Upper lobe of left lung (tissue), 6 donors: ENCODE data around the gene ASIC3. TPM values are rescaled to one million over a fixed set of nuclear protein-coding genes. Genes with fewer than 3 reads are reported as not detected.

Experiments used
- ATAC-seq, 2 donors: fragments of 200-7000 bp; cut with Tn5 transposase; one replicate each; pipeline ENCODE4 v1.9.1; 2022; ENCODE audit warnings: mild to moderate bottlenecking in 2 of 2, moderate library complexity in 2 of 2; ENCODE audit not compliant: low FRiP score in 2 of 2
- DNase-seq, 2 donors: peaks; one replicate each; pipeline ENCODE4 v3.0.0-alpha.2; 2019 to 2020
- H3K27ac ChIP-seq, 4 donors: fragments of 200-600 bp; sonication (generic); one replicate each; pipeline ENCODE4 v1.5.1; 2016 to 2019
- H3K27me3 ChIP-seq, 4 donors: fragments of 200-600 bp; sonication (generic); one replicate each; pipeline ENCODE4 v1.5.1; 2017 to 2019
- H3K36me3 ChIP-seq, 4 donors: fragments of 200-600 bp; sonication (generic); one replicate each; pipeline ENCODE4 v1.5.1; 2016 to 2019
- H3K4me1 ChIP-seq, 4 donors: fragments of 200-600 bp; sonication (generic); one replicate each; pipeline ENCODE4 v1.5.1; 2018 to 2019
- H3K4me3 ChIP-seq, 4 donors: fragments of 200-600 bp; sonication (generic); one replicate each; pipeline ENCODE4 v1.5.1; 2017 to 2019; ENCODE audit warnings: mild to moderate bottlenecking in 2 of 4, moderate library complexity in 1 of 4
- H3K9me3 ChIP-seq, 4 donors: fragments of 200-600 bp; sonication (generic); one replicate each; pipeline ENCODE4 v1.5.1; 2018 to 2019
- EP300 ChIP-seq, 4 donors: sonication (generic); formaldehyde crosslinking; IDR thresholded peaks; one replicate each; pipeline ENCODE4 v1.5.1; 2017; ENCODE audit warnings: antibody characterized with exemption in 4 of 4, control low read depth in 2 of 4
- POLR2A ChIP-seq, 4 donors: fragments of 450-650 bp; IDR thresholded peaks; one replicate each; pipeline ENCODE4 v1.5.1; 2016 to 2017; ENCODE audit warnings: antibody characterized with exemption in 4 of 4, mild to moderate bottlenecking in 2 of 4
- POLR2AphosphoS5 ChIP-seq, 2 donors: sonication (generic); formaldehyde crosslinking; IDR thresholded peaks; one replicate each; pipeline ENCODE4 v1.5.1; 2017; ENCODE audit warnings: antibody characterized with exemption in 2 of 2
- WGBS, 2 donors: methylation state at CpG; one replicate each; pipeline ENCODE4 v1.1.5; 2017 to 2018; 5-methylcytosine and 5-hydroxymethylcytosine counted together
- total RNA-seq, 6 donors: library from RNA; depleted of rRNA in 4 of 6; stranded (reverse); fragments of >200 nt in 4 of 6; gene quantifications; one replicate each; pipeline versions ENCODE4 v1.1.0 to v1.2.1, GENCODE V29; 2016 to 2021
- TF ChIP-seq, protein P1 (sequence below), 6 experiments: fragments of 450-650 bp in 4 of 6; fragments of 200-600 bp in 2 of 6; sonication (generic) in 2 of 6; IDR thresholded peaks; one replicate each; pipeline ENCODE4 v1.5.1; 2016 to 2019; ENCODE audit warnings: antibody characterized with exemption in 6 of 6
- donor health status: DM: no; HTN: no; CAD: no; lungs with moderate emphysema.
- donor health status: DM: no; HTN: yes; CAD: no; lungs with severe emphysema.

ASIC3 gene
- total RNA-seq, 6 donors from 2014 or later: 2.1 to 37.7 (median 4.0) TPM

DNA sequence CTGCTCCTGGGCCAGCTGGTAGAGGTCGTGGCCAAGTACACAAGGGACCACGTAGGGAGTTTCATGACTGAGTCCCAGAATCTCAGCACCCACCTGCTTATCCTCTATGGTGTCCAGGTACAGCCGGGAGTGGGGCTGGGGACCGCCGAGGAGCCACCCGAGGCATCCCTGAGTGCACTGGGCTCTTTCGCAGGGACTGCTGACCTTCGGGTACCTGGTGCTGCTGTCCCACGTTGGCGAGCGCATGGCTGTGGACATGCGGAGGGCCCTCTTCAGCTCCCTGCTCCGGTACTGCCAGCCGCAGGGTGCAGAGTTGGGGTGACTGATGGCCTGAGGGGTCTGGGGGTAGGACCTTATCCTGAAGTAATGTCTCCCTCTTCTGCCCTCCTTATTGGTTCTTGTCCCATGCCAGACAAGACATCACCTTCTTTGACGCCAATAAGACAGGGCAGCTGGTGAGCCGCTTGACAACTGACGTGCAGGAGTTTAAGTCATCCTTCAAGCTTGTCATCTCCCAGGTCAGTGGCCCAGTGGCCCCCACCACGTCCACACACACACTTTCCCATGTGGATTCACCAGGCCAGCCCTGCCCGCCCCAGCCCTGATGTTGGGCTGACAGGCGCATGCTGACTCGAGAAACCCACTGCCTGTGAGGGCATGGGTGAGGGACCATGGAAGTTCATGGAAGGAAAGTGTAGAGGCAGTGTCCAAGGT, 13.9 kb upstream of the ASIC3 start:
- no peaks in the 10 kb centered on the region for H3K9me3 ChIP-seq
- no peak for ATAC-seq
- DNase-seq: peak in 1 of 2 donors; percentile 60
- no peak overlapping the region for H3K27ac ChIP-seq
- peaks cover 9 to 22% (median 12%) of the 10 kb centered on the region in 4 donors for H3K4me1 ChIP-seq
- 94 to 96% methylated on average over 11 to 20 of the region's 21 CpGs for WGBS, 2 donors
- peaks cover 0 to 48% (median 34%) of the 10 kb centered on the region in 4 donors for H3K36me3 ChIP-seq
- H3K4me3 ChIP-seq: no peak overlapping the region
- TF ChIP-seq EP300 (IDR thresholded peaks at IDR 0.05): no peak
- TF ChIP-seq POLR2A (IDR thresholded peaks at IDR 0.05): no peak
- TF ChIP-seq, protein P1, sequence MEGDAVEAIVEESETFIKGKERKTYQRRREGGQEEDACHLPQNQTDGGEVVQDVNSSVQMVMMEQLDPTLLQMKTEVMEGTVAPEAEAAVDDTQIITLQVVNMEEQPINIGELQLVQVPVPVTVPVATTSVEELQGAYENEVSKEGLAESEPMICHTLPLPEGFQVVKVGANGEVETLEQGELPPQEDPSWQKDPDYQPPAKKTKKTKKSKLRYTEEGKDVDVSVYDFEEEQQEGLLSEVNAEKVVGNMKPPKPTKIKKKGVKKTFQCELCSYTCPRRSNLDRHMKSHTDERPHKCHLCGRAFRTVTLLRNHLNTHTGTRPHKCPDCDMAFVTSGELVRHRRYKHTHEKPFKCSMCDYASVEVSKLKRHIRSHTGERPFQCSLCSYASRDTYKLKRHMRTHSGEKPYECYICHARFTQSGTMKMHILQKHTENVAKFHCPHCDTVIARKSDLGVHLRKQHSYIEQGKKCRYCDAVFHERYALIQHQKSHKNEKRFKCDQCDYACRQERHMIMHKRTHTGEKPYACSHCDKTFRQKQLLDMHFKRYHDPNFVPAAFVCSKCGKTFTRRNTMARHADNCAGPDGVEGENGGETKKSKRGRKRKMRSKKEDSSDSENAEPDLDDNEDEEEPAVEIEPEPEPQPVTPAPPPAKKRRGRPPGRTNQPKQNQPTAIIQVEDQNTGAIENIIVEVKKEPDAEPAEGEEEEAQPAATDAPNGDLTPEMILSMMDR (IDR thresholded peaks at IDR 0.05): no peak
- no peaks in the 10 kb centered on the region for H3K27me3 ChIP-seq

DNA sequence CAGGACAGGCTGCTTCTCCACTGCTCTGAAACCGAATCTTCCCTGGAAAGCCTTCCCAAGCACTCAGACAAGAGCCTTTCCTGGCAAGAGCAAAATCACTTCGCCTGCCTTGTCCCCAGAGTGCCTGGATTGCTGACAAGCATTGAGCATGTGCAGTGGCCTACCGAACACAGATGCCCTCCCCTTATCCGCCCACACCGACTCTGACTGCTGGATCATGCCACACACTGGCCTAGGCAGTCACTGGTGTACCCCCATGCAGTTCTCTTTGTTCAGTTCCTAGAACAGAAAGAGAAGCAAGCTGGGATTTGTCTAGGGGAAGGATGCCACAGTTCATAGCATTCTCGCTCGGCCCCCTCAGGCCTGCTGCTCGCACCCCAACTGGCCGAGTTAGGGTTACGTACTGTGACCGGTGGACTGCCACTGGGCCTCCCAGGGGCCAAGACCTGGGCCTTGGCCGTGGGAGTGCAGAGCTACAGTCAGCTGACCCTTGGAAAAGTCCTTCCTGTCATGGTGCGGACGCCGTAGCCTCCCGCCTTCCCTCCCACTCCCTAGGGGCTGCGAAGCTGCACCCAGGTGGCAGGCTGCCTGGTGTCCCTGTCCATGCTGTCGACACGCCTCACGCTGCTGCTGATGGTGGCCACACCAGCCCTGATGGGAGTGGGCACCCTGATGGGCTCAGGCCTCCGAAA, 13.2 kb upstream of the ASIC3 start:
- TF ChIP-seq POLR2AphosphoS5 (IDR thresholded peaks at IDR 0.05): no peak
- no peak for TF ChIP-seq EP300 (IDR thresholded peaks at IDR 0.05)
- TF ChIP-seq, protein P1 (IDR thresholded peaks at IDR 0.05): no peak
- TF ChIP-seq POLR2A (IDR thresholded peaks at IDR 0.05): no peak
- H3K27ac ChIP-seq: no peak overlapping the region
- peaks cover 13 to 21% (median 15%) of the 10 kb centered on the region in 4 donors for H3K4me1 ChIP-seq
- DNase-seq (peak in 1 of 2 donors; percentile 56), ATAC-seq (no peak)
- H3K27me3 ChIP-seq: no peaks in the 10 kb centered on the region
- H3K4me3 ChIP-seq: no peak overlapping the region
- WGBS, 2 donors: 88 to 90% methylated on average over 20 to 21 of the region's 21 CpGs
- H3K36me3 ChIP-seq: peaks cover 0 to 48% (median 34%) of the 10 kb centered on the region in 4 donors
- no peaks in the 10 kb centered on the region for H3K9me3 ChIP-seq

DNA sequence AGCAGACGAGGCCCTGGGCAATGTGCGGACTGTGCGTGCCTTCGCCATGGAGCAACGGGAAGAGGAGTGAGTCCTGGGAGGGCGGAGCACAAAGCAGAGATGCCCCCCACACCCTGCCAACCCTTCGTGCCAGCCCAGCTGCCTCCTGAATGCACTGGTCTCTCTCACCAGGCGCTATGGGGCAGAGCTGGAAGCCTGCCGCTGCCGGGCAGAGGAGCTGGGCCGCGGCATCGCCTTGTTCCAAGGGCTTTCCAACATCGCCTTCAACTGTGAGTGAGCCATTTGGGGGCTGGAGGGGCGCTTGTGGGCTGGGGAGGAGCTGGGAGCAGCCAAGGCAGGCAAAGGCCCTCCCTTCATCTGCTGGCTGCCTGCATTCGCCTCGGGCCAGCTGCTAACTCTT, 12.4 kb upstream of the ASIC3 start:
- TF ChIP-seq EP300 (IDR thresholded peaks at IDR 0.05): no peak
- Histone ChIP-seq H3K27me3 (no peaks in the 10 kb centered on the region), H3K9me3 (no peaks in the 10 kb centered on the region), H3K36me3 (peaks cover 0 to 48% (median 34%) of the 10 kb centered on the region in 4 donors), H3K27ac (no peak overlapping the region), H3K4me3 (no peak overlapping the region), H3K4me1 (peaks cover 13 to 17% (median 15%) of the 10 kb centered on the region in 4 donors)
- ATAC-seq (no peak), DNase-seq (peak in 1 of 2 donors; percentile 63)
- 85 to 92% methylated on average over 7 to 17 of the region's 17 CpGs for WGBS, 2 donors

DNA sequence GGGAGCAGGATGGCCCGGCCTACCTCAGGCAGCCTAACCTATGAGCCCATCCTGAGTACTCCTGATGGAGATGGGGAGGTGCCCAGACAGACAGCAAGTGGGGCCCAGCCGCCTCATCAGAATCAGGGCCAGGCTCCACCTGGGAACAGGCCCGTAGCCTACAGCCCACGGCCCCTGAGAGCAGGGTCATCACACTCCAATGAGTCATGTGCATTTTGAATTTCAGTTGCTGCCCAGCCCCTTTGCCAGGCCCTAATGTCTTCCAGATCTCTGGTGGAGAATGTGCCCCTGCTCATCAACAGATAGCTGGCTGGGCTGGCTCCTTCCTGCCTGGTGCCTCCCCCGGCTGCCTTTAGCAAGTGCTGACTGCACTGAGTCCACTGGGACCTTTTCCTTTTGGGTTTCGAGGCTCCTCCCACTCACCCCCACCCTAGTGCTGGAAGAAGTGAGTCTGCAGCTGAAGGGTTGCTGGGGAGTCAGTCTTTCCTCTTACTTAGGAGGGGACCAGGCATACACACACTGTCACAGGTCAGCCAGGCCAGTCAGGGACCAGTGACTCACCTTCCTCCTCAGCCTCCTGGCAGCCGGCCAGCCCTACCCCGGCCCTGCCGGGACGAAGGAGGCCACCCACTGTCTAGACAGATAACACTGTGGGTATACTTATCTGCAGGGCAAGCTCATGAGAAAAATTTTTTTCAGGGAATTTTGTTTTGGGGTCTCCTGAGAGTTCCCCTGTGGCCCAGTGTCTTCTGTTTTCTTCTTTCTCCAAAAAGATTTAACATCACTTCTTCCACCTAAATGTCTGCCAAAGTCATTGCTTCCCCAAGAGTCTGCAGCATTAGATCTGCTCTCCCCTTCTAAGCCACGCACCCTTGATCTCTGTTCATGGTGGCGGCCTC, 9.1 kb upstream of the ASIC3 start:
- Histone ChIP-seq H3K4me1 (peaks cover 13 to 17% (median 15%) of the 10 kb centered on the region in 4 donors), H3K4me3 (no peak overlapping the region), H3K27ac (peak overlapping the region in 3 of 4 donors; percentile 8 to 60 (median 16)), H3K36me3 (peaks cover 0 to 48% (median 40%) of the 10 kb centered on the region in 4 donors), H3K27me3 (no peaks in the 10 kb centered on the region), H3K9me3 (no peaks in the 10 kb centered on the region)
- peak; percentile 54 to 80 for ATAC-seq
- 29 to 45% methylated on average over 8 to 11 of the region's 12 CpGs for WGBS, 2 donors
- DNase-seq: peak; percentile 80 to 91
- TF ChIP-seq POLR2AphosphoS5 (IDR thresholded peaks at IDR 0.05) (peak in 1 of 2 donors; percentile 17), EP300 (IDR thresholded peaks at IDR 0.05) (no peak), POLR2A (IDR thresholded peaks at IDR 0.05) (peak in 1 of 4 donors; percentile 40)
- TF ChIP-seq, protein P1 (IDR thresholded peaks at IDR 0.05): no peak
